Activated naive CD8-positive, alpha-beta T cell treated with anti-CD3 and anti-CD28 coated beads, Interleukin-2, amount 50 U/mL, for 24 hours (primary cell): Measurements from ENCODE around the gene CD101.

ENCODE experiments used
- ATAC-seq: fragments of 150-1000 bp; cut with Tn5 transposase; one replicate; pipeline ENCODE4 v1.10.0; 2021
- DNase-seq: peaks from one replicate; pipeline ENCODE4 v3.0.0; 2021
- H3K27ac Mint-ChIP-seq: one replicate; pipeline ENCODE4 v1.8.0; 2021; ENCODE audit warnings: mild to moderate bottlenecking, mixed read lengths
- H3K27me3 Mint-ChIP-seq: one replicate; pipeline ENCODE4 v1.8.0; 2021; ENCODE audit warnings: mixed read lengths
- H3K36me3 Mint-ChIP-seq: one replicate; pipeline ENCODE4 v1.8.0; 2021; ENCODE audit warnings: low read depth, mixed read lengths
- H3K4me1 Mint-ChIP-seq: one replicate; pipeline ENCODE4 v1.8.0; 2021; ENCODE audit warnings: mixed read lengths
- H3K4me3 Mint-ChIP-seq: one replicate; pipeline ENCODE4 v1.8.0; 2021; ENCODE audit warnings: mild to moderate bottlenecking, moderate library complexity, mixed read lengths
- H3K9me3 Mint-ChIP-seq: one replicate; pipeline ENCODE4 v1.8.0; 2021; ENCODE audit warnings: mixed read lengths

Gene CD101

DNA sequence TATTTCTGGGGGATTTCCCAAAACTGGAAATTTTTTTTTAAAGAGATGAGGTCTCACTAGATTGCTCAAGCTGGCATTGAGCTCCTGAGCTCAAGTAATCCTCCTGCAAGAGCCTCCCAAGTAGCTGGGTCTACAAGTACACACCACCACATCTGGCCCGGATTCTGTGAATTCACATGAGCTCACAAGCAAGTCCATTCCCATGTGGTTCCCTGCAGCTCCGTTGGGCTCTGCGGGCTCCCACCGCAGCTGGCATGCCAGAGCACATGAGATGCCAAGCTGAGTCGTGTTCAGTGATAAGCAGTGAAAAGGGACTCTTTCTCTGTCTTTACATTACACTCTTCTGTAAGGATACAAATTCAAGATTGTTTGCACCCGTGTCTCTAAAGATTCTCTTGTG lies 36.7 kb downstream of the CD101 start:
- Mint-ChIP-seq H3K27me3 (no peaks in the 10 kb centered on the region), H3K9me3 (peaks cover 4% of the 10 kb centered on the region), H3K36me3 (peaks cover 4% of the 10 kb centered on the region), H3K4me3 (no peak overlapping the region), H3K27ac (no peak overlapping the region), H3K4me1 (no peaks in the 10 kb centered on the region)
- ATAC-seq: no peak
- DNase-seq: no peak

DNA sequence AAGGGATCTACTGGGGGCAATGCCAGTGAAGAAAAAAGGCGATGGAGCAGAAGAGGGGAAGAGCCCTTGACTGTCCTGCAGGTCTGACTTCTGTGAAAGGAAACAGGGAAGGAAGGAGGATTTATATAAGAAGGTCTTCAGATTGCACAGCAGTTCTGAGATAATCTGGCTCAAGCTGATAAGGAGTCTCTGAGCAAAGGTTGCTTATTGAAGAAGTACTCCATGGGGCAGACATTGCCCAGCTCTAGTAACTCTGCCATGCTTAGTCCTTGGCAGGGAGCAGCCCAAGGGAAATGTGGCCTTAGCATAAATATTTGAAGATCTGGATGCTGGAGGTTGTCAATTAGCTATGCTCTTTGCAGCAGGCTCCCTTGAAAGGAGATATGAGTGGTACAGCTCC lies 42.7 kb downstream of the CD101 start:
- ATAC-seq (no peak), DNase-seq (no peak)
- Mint-ChIP-seq H3K27ac (no peak overlapping the region), H3K4me1 (peaks cover 13% of the 10 kb centered on the region), H3K4me3 (no peak overlapping the region), H3K9me3 (peaks cover 4% of the 10 kb centered on the region), H3K27me3 (no peaks in the 10 kb centered on the region), H3K36me3 (peaks cover 13% of the 10 kb centered on the region)

DNA sequence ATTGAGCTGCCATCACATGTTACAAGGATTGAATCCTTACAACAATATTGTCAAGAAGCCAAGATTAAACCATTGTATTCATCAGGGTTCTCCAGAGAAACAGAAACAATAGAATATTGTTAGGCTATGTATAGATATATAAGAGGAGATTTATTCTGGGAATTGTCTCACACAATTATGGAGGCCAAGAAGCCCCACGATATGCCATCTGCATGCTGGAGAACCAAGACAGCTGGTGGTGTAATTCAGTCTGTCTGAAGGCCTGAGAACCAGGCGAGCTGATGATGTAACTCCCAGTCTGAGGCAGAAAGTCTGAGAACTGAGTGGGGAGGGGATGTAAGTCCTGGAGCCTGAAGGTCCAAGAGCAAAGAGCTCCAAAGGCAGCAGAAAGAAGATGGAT lies 44.1 kb downstream of the CD101 start:
- H3K27ac Mint-ChIP-seq: no peak overlapping the region
- ATAC-seq: no peak
- H3K27me3 Mint-ChIP-seq: no peaks in the 10 kb centered on the region

DNA sequence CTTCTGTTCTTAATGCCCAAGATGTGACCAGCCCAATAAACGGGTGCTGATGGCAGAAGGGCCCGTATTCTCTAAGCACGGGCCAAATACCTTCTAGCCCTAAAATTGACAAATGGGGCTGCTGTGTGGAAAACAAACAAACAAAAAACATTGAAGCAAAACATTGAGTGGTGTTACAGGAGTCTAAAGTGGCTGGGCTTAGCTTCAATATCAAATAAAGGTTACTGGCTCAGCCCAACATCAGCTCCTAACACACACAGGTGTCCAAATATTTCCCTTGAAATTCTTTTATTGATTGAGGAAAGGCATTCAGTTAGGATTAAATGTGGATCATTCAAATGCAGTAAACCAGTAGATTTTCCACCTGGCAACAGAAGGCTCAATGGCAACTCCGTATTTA lies 45.2 kb downstream of the CD101 start:
- H3K4me1 Mint-ChIP-seq: peaks cover 39% of the 10 kb centered on the region
- DNase-seq: no peak
- no peaks in the 10 kb centered on the region for H3K27me3 Mint-ChIP-seq
- peaks cover 19% of the 10 kb centered on the region for H3K36me3 Mint-ChIP-seq
- H3K4me3 Mint-ChIP-seq: no peak overlapping the region
- H3K27ac Mint-ChIP-seq: no peak overlapping the region
- H3K9me3 Mint-ChIP-seq: no peaks in the 10 kb centered on the region
- no peak for ATAC-seq

More for the DNA sequence above, 44.1 kb downstream of the CD101 start:
- no peak overlapping the region for H3K4me3 Mint-ChIP-seq
- DNase-seq: no peak
- peaks cover 21% of the 10 kb centered on the region for H3K36me3 Mint-ChIP-seq
- peaks cover 4% of the 10 kb centered on the region for H3K9me3 Mint-ChIP-seq
- H3K4me1 Mint-ChIP-seq: peaks cover 27% of the 10 kb centered on the region

DNA sequence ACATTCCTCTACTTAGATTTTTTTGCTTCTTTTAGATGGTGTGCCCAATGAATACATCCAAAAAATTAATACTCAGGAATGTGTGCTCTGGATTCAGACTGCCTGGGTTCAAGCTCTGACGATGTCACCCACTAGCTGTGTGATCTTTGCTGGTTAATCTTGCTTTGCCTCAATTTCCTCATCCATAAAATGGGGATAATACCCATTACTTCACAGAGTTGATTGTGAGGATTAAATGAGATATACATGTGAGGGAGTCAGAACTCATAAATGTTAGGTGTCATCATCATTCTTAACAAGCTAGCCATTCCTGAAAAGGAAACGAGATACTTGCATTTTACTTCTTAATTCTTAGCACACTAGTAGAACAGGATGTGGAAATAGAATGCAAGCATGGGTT lies 45.7 kb downstream of the CD101 start:
- Mint-ChIP-seq H3K9me3 (no peaks in the 10 kb centered on the region), H3K4me1 (peaks cover 44% of the 10 kb centered on the region), H3K36me3 (peaks cover 19% of the 10 kb centered on the region), H3K4me3 (no peak overlapping the region), H3K27me3 (no peaks in the 10 kb centered on the region), H3K27ac (no peak overlapping the region)
- ATAC-seq (no peak), DNase-seq (no peak)

DNA sequence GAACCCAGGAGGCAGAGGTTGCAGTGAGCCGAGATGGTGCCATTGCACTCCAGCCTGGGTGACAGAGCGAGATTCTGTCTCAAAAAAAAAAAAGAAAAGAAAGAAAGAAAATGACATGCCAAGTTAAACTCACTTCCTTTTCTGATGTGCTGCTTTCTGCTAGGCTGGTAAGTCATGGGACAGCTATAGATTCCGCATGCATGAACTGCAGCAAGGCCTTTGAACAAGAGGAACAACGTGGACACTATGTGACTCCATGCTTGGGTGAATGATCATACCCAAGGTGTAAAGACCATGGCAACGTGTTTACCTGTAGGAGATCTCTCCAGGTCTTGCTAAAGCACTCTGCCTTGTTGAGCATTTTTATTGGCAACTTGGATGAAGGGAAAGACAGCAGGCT lies 48.3 kb downstream of the CD101 start:
- H3K27me3 Mint-ChIP-seq: no peaks in the 10 kb centered on the region
- peaks cover 56% of the 10 kb centered on the region for H3K4me1 Mint-ChIP-seq
- peak overlapping the region; percentile 21 for H3K4me3 Mint-ChIP-seq
- peak overlapping the region; percentile 69 for H3K27ac Mint-ChIP-seq
- no peaks in the 10 kb centered on the region for H3K9me3 Mint-ChIP-seq
- ATAC-seq: no peak
- DNase-seq: no peak
- peaks cover 24% of the 10 kb centered on the region for H3K36me3 Mint-ChIP-seq

DNA sequence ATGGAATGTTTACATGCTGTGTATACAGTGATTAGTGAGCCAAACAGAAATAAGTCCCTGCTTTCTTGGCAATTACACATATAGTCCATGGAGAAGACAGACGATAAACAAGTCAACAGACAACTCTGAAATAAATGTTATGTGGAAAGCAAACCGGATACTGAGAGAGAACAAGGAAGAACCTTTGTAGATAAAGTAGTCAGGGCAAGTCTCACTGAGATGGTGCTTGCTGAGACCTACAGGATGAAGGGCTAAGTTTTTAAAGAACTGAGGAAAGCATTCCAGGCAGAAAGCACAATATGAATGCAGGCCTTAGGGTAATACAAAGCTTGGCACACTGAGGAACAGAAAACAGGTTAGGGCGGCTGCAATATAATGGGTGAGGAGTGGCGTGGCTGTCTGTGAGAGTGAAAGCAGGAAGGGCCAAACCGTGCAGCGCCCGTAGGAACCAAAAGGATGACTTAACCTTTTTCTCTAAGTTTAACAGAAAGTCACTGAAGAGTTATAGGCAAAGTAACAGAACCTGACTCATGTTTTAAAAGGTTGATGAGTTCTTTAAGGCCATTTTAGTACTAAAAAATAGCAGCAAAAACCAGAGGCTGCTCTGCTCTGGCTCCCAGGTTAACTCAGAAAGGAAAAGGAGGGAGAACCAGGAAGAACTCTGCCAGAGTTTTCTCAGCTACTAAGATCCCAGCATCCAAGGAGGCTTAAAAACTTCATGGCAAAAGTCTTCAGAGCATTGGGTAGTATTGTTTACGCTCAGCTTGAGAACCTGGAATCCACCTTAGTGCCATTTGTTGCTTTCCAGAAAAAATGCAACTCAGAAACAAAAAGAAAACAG lies 49.9 kb downstream of the CD101 start:
- H3K9me3 Mint-ChIP-seq: no peaks in the 10 kb centered on the region
- H3K27ac Mint-ChIP-seq: peak overlapping the region; percentile 86
- H3K27me3 Mint-ChIP-seq: no peaks in the 10 kb centered on the region
- peak overlapping the region; percentile 77 for H3K4me3 Mint-ChIP-seq
- DNase-seq: peak; percentile 43
- H3K36me3 Mint-ChIP-seq: peaks cover 26% of the 10 kb centered on the region
- ATAC-seq: peak; percentile 68
- H3K4me1 Mint-ChIP-seq: peaks cover 65% of the 10 kb centered on the region

DNA sequence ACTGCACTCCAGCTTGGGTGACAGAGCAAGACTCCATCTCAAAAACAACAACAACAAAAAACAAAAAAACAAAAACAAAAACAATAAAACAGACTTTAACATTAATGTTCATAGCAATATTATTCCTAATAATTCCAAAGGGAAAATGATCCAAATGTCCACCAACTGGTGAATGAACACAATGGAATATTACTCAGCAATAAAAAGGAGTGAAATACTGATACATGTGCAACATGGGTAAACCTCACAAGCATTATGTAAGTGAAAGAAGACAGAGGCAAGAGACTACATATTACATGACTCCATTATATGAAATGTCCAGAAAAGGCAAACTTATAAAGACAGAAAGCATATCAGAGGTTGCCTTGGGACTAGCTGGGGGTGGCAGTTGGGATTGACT lies 52.5 kb downstream of the CD101 start:
- DNase-seq (no peak), ATAC-seq (no peak)
- Mint-ChIP-seq H3K36me3 (peaks cover 16% of the 10 kb centered on the region), H3K27me3 (no peaks in the 10 kb centered on the region), H3K4me3 (no peak overlapping the region), H3K27ac (peak overlapping the region; percentile 57), H3K9me3 (no peaks in the 10 kb centered on the region), H3K4me1 (peaks cover 70% of the 10 kb centered on the region)

DNA sequence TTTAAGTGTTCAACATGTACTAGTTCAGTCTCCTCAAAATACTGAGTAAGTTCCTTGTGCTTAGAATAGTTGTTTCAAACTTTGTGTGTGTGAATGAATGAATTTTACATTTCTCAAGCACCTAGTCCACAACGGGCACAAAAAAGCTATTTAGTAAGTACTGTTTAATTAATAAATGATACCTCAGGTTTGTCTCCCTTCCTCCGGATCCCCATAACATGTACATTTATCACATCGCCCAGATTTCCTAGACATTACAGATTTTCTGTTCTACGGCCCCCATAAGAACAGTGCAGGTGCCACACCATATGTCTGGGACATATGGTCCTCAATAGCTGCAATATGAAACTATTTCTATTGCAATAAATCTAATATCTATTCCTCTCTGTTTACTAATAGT lies 57.2 kb downstream of the CD101 start:
- H3K9me3 Mint-ChIP-seq: no peaks in the 10 kb centered on the region
- no peak overlapping the region for H3K27ac Mint-ChIP-seq
- H3K36me3 Mint-ChIP-seq: peaks cover 34% of the 10 kb centered on the region
- H3K4me1 Mint-ChIP-seq: peaks cover 60% of the 10 kb centered on the region
- H3K4me3 Mint-ChIP-seq: no peak overlapping the region
- no peak for DNase-seq
- H3K27me3 Mint-ChIP-seq: no peaks in the 10 kb centered on the region
- no peak for ATAC-seq

DNA sequence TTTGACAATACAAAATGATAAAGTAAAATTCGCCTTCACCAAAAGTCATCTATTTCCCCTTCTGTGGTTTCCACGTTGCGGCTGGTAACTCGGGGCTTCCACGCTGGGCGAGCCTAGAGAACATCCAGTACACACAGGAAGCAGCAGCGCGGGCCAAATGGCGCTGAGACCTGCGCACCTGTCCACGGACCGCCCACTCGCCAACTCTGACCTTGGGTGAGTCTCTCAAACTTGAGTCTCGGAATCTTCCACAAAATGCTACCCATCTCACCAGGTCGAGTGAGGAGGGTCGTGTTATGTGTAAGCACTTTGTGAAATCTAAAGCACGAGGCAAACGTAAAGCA lies 57.7 kb downstream of the CD101 start:
- peaks cover 36% of the 10 kb centered on the region for H3K36me3 Mint-ChIP-seq
- peak; percentile 27 for ATAC-seq
- H3K4me1 Mint-ChIP-seq: peaks cover 63% of the 10 kb centered on the region
- no peaks in the 10 kb centered on the region for H3K9me3 Mint-ChIP-seq
- no peaks in the 10 kb centered on the region for H3K27me3 Mint-ChIP-seq
- DNase-seq: peak; percentile 78
- no peak overlapping the region for H3K4me3 Mint-ChIP-seq
- no peak overlapping the region for H3K27ac Mint-ChIP-seq

DNA sequence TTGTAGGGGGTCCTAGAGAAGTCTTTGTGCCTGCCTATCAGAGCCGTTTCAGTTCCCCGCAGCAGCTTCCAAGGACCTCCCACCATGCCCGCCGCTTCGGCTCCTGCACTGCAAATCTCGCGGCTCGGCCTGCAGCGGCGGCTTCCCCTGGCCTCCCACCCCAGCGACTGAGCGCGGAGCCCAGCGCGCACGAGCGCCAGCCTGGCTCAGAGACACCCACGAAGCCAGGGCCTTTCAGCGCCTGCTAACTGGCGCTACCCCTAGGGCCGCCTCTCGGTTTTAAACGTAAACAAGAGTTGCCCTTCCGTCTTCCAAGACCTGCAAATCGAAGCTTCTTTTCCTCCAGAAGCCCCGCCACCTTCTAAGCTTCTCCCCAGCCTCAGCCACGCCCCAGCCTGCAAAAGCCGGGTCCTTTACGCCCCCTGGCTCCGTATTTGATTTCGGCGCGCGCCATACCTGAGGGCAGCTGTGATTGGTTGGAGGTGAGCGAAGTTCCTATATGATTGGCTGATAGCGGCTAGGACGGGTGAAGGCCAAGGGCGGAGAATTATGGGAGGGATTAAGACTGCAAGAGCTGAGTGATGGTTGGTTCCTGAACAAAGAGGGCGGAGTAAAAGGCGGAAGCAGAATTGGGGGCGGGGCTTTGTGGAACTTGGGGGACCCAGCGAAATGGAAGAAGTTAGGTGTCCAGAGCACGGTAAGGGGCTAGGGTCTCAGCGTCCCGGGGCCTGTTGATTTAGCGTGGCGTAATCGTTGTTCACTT lies 58.3 kb downstream of the CD101 start, which contains the start of gene TTF2:
TTF2 (plus strand) TSS at position 649 of the 763 bp plus-strand sequence; CDS start at position 670, 21 bp downstream.
- ATAC-seq (peak; percentile 93), DNase-seq (peak; percentile 94)
- H3K27ac Mint-ChIP-seq: no peak within 1 kb of the TSS
- peaks cover 64% of the 10 kb centered on the region for H3K4me1 Mint-ChIP-seq
- no peak within 1 kb of the TSS for H3K4me3 Mint-ChIP-seq
- no peaks in the 10 kb centered on the region for H3K9me3 Mint-ChIP-seq
- peaks cover 39% of the 10 kb centered on the region for H3K36me3 Mint-ChIP-seq
- H3K27me3 Mint-ChIP-seq: no peaks in the 10 kb centered on the region

DNA sequence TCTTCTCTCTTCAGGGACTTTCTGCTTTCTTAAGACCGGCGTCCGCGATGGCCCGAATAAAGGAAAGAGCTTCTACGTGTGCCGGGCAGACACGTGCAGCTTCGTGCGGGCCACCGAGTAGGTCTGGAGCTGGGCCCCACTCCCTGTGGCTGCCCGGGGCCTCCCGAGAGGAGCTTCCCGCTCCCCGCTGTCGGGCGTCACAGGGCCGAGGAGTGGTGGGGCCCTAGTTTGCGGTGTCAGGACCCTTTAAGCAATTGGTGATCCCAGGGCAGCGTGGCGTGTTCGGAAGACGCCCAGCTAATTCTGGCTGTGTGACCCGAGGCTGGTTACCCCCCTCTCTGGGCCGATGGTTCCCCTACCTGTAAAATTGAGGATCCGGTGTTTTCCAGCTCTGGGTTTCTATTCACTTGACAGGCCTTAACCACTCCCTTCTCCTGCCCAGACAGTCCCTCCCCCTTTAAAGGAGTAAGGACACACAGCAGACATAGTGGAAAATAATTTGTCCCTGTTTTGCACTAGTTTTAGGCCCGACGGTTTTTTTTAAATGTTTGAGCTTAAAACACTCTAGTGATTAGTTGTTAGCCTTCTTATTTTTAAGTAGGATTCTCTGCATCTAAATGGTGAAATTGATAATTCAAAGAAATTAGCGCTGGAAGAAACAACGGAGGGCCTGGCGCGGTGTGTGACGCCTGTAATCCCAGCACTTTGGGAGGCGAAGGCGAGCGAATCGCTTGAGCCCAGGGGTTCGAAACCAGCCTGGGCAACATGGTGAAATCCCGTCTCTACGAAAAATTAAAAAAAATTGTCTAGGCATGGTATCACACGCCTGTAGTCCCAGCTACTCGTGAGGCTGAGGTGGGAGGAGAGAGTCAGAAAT lies 59.1 kb downstream of the CD101 start:
- Mint-ChIP-seq H3K27me3 (no peaks in the 10 kb centered on the region), H3K4me1 (peaks cover 61% of the 10 kb centered on the region), H3K9me3 (no peaks in the 10 kb centered on the region), H3K4me3 (no peak overlapping the region), H3K27ac (no peak overlapping the region), H3K36me3 (peaks cover 45% of the 10 kb centered on the region)
- peak; percentile 26 for ATAC-seq
- DNase-seq: peak; percentile 54

DNA sequence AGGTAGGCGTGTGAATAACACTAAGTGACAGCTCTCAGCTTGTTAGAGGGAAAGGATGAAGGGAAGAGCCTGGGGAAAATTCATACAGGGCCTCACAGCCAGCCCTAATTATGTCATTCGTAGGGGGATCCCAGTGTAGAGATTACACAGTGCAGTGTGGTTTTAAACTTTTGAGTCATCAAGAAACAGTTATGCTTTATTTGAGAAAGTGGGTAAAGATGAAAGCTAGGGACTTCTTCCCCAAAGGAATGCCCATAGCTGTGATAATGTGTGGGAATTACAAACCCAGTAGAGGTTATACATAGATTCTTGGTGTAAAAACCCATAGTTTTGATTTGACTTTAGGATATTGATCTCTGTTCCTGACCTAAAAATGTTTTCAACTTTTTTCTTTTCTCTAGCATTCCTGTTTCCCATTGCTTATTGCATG lies 60.4 kb downstream of the CD101 start:
- H3K4me3 Mint-ChIP-seq: no peak overlapping the region
- peaks cover 58% of the 10 kb centered on the region for H3K4me1 Mint-ChIP-seq

DNA sequence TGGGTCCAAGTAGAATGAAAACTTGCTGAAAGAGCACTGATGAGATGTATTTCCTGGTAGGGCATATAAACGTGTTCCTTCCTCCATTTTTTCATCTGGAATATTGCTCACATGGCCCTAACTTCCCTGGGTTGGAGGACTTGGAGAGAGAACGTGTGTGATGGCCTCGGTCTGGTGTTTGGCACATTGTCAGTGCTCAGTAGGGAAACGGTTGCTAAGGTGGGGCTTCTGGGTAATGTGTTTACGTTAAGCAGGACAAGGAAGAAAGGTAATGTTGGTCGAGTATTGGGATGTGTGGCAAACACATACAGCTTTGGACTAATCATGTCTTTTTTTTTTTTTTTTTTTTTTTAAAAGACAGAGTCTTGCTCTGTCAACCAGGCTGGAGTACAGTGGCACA lies 64.8 kb downstream of the CD101 start:
- Mint-ChIP-seq H3K4me3 (no peak overlapping the region), H3K9me3 (no peaks in the 10 kb centered on the region), H3K36me3 (peaks cover 74% of the 10 kb centered on the region)

More for the DNA sequence above, 60.4 kb downstream of the CD101 start:
- Mint-ChIP-seq H3K9me3 (no peaks in the 10 kb centered on the region), H3K36me3 (peaks cover 53% of the 10 kb centered on the region), H3K27me3 (no peaks in the 10 kb centered on the region), H3K27ac (no peak overlapping the region)
- DNase-seq: no peak
- peak; percentile 31 for ATAC-seq

More for the DNA sequence above, 64.8 kb downstream of the CD101 start:
- no peaks in the 10 kb centered on the region for H3K27me3 Mint-ChIP-seq
- peak overlapping the region; percentile 4 for H3K27ac Mint-ChIP-seq
- no peak for DNase-seq
- no peak for ATAC-seq
- H3K4me1 Mint-ChIP-seq: peaks cover 57% of the 10 kb centered on the region
